B cell (primary cell): Measurements from ENCODE around the gene DUSP23. TPM values are rescaled to one million over a fixed set of nuclear protein-coding genes. Genes with fewer than 3 reads are reported as not detected.

Experiments
- ATAC-seq: fragments of 200-7000 bp; cut with Tn5 transposase; one replicate; pipeline ENCODE4 v1.10.0; 2021; ENCODE audit warnings: low read depth, mild to moderate bottlenecking, moderate number of reproducible peaks, moderate library complexity
- CTCF ChIA-PET: fragments of 350-600 bp; sonication (Branson Sonifier 250); formaldehyde crosslinking; loops from one replicate; lab custom pipeline; 2021; ENCODE audit warnings: antibody characterized with exemption, inconsistent platforms; lab: Charles Lee
- POLR2A ChIA-PET: fragments of 350-600 bp; sonication (Branson Sonifier 250); formaldehyde crosslinking; loops from one replicate; lab custom pipeline; 2021; ENCODE audit warnings: antibody characterized with exemption; lab: Charles Lee
- DNase-seq: peaks from one replicate; pipeline ENCODE4 v3.0.0; 2013
- H2AFZ ChIP-seq: 2 replicates; pipeline ENCODE4 v1.6.1; 2012; ENCODE audit warnings: mild to moderate bottlenecking, low read depth, low read length; ENCODE audit not compliant: insufficient read depth, poor library complexity, severe bottlenecking
- H3K27ac ChIP-seq, 2 donors: 1 replicate in 1 of 2; 2 replicates in 1 of 2; pipeline ENCODE4 v1.5.1; 2012 to 2013; ENCODE audit warnings: low read length in 2 of 2, mild to moderate bottlenecking in 2 of 2, moderate library complexity in 1 of 2
- H3K27me3 ChIP-seq, 4 experiments: fragments of 200-600 bp in 1 of 4; sonication (generic) in 1 of 4; replicated peaks in 1 of 4; 1 replicate in 2 of 4; 2 replicates in 2 of 4; pipeline versions ENCODE4 v1.6.1 to v1.7.0; 2013 to 2016; ENCODE audit warnings: low read length in 3 of 4, mild to moderate bottlenecking in 2 of 4, mixed read lengths in 1 of 4, moderate library complexity in 1 of 4; ENCODE audit not compliant: insufficient read depth in 4 of 4, control insufficient read depth in 3 of 4; ENCODE audit errors: control extremely low read depth in 1 of 4
- H3K36me3 ChIP-seq, 2 experiments: replicated peaks in 1 of 2; 1 replicate in 1 of 2; 2 replicates in 1 of 2; pipeline versions ENCODE4 v1.6.1 to v1.7.1; 2013; ENCODE audit warnings: low read length in 1 of 2; ENCODE audit not compliant: insufficient read depth in 2 of 2, control insufficient read depth in 1 of 2; ENCODE audit errors: control extremely low read depth in 1 of 2, extremely low read depth in 1 of 2
- H3K4me1 ChIP-seq, 2 donors: fragments of 200-600 bp in 1 of 2; sonication (generic) in 1 of 2; 1 replicate in 1 of 2; 2 replicates in 1 of 2; pipeline versions ENCODE4 v1.5.1 to v1.6.1; 2013 to 2017; ENCODE audit warnings: low read length in 2 of 2; ENCODE audit not compliant: control insufficient read depth in 2 of 2, insufficient read depth in 2 of 2
- H3K4me2 ChIP-seq: replicated peaks from 2 replicates; pipeline ENCODE3; 2012; ENCODE audit warnings: mild to moderate bottlenecking, low read depth, low read length; ENCODE audit not compliant: poor library complexity, severe bottlenecking
- H3K4me3 ChIP-seq, 5 experiments: fragments of 200-600 bp in 1 of 5; sonication (generic) in 1 of 5; 1 replicate in 3 of 5; 2 replicates in 2 of 5; pipeline versions ENCODE4 v1.5.1 to v1.7.0; 2011 to 2016; ENCODE audit warnings: low read length in 4 of 5, mild to moderate bottlenecking in 4 of 5, low read depth in 2 of 5, control low read depth in 1 of 5, moderate library complexity in 1 of 5; ENCODE audit not compliant: insufficient read depth in 1 of 5; ENCODE audit errors: control extremely low read depth in 1 of 5, extremely low read depth in 1 of 5
- H3K79me2 ChIP-seq: fragments of 200-600 bp; sonication (generic); one replicate; pipeline ENCODE4 v1.6.0; 2016; ENCODE audit warnings: low read length; ENCODE audit not compliant: control insufficient read depth, insufficient read depth
- H3K9ac ChIP-seq: fragments of 200-600 bp; sonication (generic); 2 replicates; pipeline ENCODE4 v1.6.1; 2017; ENCODE audit warnings: mild to moderate bottlenecking, low read length, moderate library complexity
- H3K9me3 ChIP-seq, 3 donors: one replicate each; pipeline versions ENCODE4 v1.6.1 to v1.7.1; 2013; ENCODE audit warnings: low read length in 2 of 3; ENCODE audit not compliant: control insufficient read depth in 2 of 3, insufficient read depth in 1 of 3; ENCODE audit errors: control extremely low read depth in 1 of 3
- H4K20me1 ChIP-seq: 2 replicates; pipeline ENCODE4 v1.6.0; 2012; ENCODE audit warnings: mild to moderate bottlenecking, low read length; ENCODE audit not compliant: insufficient read depth, control insufficient read depth, poor library complexity, severe bottlenecking
- H3K27ac Mint-ChIP-seq: one replicate; pipeline ENCODE4 v1.8.0; 2021; ENCODE audit warnings: mixed read lengths
- H3K27me3 Mint-ChIP-seq: one replicate; pipeline ENCODE4 v1.8.0; 2021; ENCODE audit warnings: mixed read lengths
- H3K4me1 Mint-ChIP-seq: one replicate; pipeline ENCODE4 v1.8.0; 2021; ENCODE audit warnings: mixed read lengths
- H3K4me3 Mint-ChIP-seq: one replicate; pipeline ENCODE4 v1.8.0; 2021; ENCODE audit warnings: mixed read lengths
- H3K9me3 Mint-ChIP-seq: one replicate; pipeline ENCODE4 v1.8.0; 2022; ENCODE audit warnings: mixed read lengths; ENCODE audit not compliant: insufficient read depth
- EZH2 ChIP-seq: IDR thresholded peaks from 2 replicates; pipeline ENCODE4 v1.6.1; 2012; ENCODE audit warnings: borderline replicate concordance, low read depth, mild to moderate bottlenecking, moderate library complexity, low read length; ENCODE audit not compliant: insufficient read depth, poor library complexity, severe bottlenecking
- WGBS: methylation state at CpG from one replicate; pipeline ENCODE4 v1.1.5; 2013; ENCODE audit warnings: missing lambda C conversion rate; ENCODE audit not compliant: insufficient coverage; 5-methylcytosine and 5-hydroxymethylcytosine counted together
- intact Hi-C: fragments of 100-400 bp; cut with micrococcal nuclease; formaldehyde crosslinking; loops from one replicate; pipeline ENCODE4 v1.10.0; 2022
- polyA plus RNA-seq: library from polyadenylated mRNA; depleted of rRNA; stranded (reverse); fragments of >200 nt; gene quantifications from 2 replicates; pipeline ENCODE4 v1.2.3, GENCODE V29; 2012
- total RNA-seq, 2 donors: library from RNA; stranded (reverse); fragments of 120-200 nt in 1 of 2; gene quantifications; 1 replicate in 1 of 2; 2 replicates in 1 of 2; pipeline versions ENCODE4 v1.2.3 to v1.2.4, GENCODE V29; 2013 to 2022
- TF ChIP-seq, protein P1 (sequence below): fragments of 200-600 bp; IDR thresholded peaks from one replicate; pipeline ENCODE4 v1.8.0; 2022; ENCODE audit warnings: antibody characterized with exemption, mild to moderate bottlenecking

The DUSP23 gene
- total and polyA plus RNA-seq, 2 donors (not counting 1 experiment from before 2014, with no cell fraction given), result 9.6 to 15.8 TPM

DNA sequence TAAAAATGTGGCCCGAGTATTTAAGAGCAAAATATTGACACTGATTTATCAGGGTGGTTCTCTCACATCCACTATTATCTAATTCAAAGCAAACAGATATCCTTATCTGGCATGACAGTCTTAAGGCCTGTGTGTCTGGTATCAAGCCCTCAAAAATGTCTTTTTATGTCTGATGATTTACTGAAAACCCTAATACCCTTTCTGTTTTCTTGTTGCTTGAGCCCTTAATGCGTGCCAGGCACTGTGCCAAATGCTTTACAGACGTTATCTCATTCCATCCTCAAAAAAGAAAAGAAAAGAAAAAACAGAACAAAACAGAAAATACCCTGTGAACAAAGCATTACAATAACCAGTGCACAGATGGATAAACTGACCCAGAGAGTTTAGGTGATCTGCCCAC lies 5.7 kb downstream of the DUSP23 start:
- no peak for ATAC-seq
- TF ChIP-seq, protein P1, sequence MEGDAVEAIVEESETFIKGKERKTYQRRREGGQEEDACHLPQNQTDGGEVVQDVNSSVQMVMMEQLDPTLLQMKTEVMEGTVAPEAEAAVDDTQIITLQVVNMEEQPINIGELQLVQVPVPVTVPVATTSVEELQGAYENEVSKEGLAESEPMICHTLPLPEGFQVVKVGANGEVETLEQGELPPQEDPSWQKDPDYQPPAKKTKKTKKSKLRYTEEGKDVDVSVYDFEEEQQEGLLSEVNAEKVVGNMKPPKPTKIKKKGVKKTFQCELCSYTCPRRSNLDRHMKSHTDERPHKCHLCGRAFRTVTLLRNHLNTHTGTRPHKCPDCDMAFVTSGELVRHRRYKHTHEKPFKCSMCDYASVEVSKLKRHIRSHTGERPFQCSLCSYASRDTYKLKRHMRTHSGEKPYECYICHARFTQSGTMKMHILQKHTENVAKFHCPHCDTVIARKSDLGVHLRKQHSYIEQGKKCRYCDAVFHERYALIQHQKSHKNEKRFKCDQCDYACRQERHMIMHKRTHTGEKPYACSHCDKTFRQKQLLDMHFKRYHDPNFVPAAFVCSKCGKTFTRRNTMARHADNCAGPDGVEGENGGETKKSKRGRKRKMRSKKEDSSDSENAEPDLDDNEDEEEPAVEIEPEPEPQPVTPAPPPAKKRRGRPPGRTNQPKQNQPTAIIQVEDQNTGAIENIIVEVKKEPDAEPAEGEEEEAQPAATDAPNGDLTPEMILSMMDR, result no peak
- TF ChIP-seq EZH2, result no peak
- 88% methylated on average over 1 of the region's 3 CpGs for WGBS
- ChIA-PET CTCF (no interaction called here), POLR2A (no interaction called here)
- intact Hi-C loops, result no loop called here
- Histone ChIP-seq H3K36me3 (no peaks in the 10 kb centered on the region), H4K20me1 (no peaks in the 10 kb centered on the region), H3K9ac (no peak overlapping the region), H2AFZ (no peak overlapping the region), H3K27ac (no peak overlapping the region), H3K27me3 (peaks cover 0 to 4% (median 0%) of the 10 kb centered on the region in 4 experiments), H3K79me2 (no peaks in the 10 kb centered on the region), H3K4me1 (peaks cover 1 to 2% of the 10 kb centered on the region in 2 donors), H3K4me2 (no peak overlapping the region), H3K4me3 (no peak overlapping the region), H3K9me3 (no peaks in the 10 kb centered on the region)
- Mint-ChIP-seq H3K9me3 (no peaks in the 10 kb centered on the region), H3K27ac (no peak overlapping the region), H3K4me1 (peaks cover 1% of the 10 kb centered on the region), H3K4me3 (no peak overlapping the region), H3K27me3 (peaks cover 10% of the 10 kb centered on the region)
- no peak for DNase-seq

DNA sequence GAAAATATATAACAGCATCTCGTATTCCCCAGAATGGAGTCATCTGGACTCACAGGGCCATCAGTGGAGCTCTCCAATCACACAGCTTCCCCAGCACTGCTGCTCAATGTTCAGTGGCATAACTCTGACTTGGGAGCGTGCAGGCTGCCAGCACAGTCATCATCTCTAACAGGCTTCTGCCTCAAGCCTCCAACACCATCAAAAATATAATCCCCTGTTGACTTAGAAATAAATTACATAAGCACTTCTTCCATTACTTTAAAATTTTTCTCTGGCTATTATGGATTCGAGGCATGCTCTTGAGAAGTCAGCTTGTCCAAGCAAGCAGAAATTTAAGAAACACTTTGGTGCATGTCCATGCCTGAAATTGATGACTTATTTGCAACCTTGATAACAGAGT lies 6.2 kb downstream of the DUSP23 start:
- no peak overlapping the region for H3K4me2 ChIP-seq
- intact Hi-C loops, result no loop called here
- H3K27me3 ChIP-seq, result peaks cover 0 to 4% (median under 1%) of the 10 kb centered on the region in 4 experiments
- Mint-ChIP-seq H3K9me3 (no peaks in the 10 kb centered on the region), H3K4me3 (no peak overlapping the region), H3K27me3 (peaks cover 10% of the 10 kb centered on the region), H3K27ac (no peak overlapping the region), H3K4me1 (no peaks in the 10 kb centered on the region)
- H3K9me3 ChIP-seq, result no peaks in the 10 kb centered on the region
- no peak overlapping the region for H3K9ac ChIP-seq
- no peaks in the 10 kb centered on the region for H3K79me2 ChIP-seq
- ChIA-PET POLR2A (no interaction called here), CTCF (interaction anchor here (1.6 kb wide), 1 partner anchor 104 kb away, joined by 4 read pairs; no protein-coding TSS in a partner anchor)
- H3K36me3 ChIP-seq, result no peaks in the 10 kb centered on the region
- DNase-seq (no peak), ATAC-seq (no peak)
- no peak overlapping the region for H3K4me3 ChIP-seq
- no peak overlapping the region for H2AFZ ChIP-seq
- H4K20me1 ChIP-seq, result no peaks in the 10 kb centered on the region
- H3K27ac ChIP-seq, result no peak overlapping the region
- WGBS, result 78% methylated on average over 3 of the region's 3 CpGs
- H3K4me1 ChIP-seq, result no peaks in the 10 kb centered on the region
- TF ChIP-seq, protein P1, result no peak
- TF ChIP-seq EZH2, result no peak
